ENCODE results near the gene PTK7. TPM values are rescaled to one million over a fixed set of nuclear protein-coding genes. Genes with fewer than 3 reads are reported as not detected.
"Not testable (repeated sequence)": the region's sequence is repeated elsewhere in the genome, so short reads cannot be mapped to it uniquely, and the experiment has no call there.

Gene PTK7
- total and polyA plus RNA-seq, 2 donors (not counting 1 experiment from before 2014, with no cell fraction given) = not detected

DNA sequence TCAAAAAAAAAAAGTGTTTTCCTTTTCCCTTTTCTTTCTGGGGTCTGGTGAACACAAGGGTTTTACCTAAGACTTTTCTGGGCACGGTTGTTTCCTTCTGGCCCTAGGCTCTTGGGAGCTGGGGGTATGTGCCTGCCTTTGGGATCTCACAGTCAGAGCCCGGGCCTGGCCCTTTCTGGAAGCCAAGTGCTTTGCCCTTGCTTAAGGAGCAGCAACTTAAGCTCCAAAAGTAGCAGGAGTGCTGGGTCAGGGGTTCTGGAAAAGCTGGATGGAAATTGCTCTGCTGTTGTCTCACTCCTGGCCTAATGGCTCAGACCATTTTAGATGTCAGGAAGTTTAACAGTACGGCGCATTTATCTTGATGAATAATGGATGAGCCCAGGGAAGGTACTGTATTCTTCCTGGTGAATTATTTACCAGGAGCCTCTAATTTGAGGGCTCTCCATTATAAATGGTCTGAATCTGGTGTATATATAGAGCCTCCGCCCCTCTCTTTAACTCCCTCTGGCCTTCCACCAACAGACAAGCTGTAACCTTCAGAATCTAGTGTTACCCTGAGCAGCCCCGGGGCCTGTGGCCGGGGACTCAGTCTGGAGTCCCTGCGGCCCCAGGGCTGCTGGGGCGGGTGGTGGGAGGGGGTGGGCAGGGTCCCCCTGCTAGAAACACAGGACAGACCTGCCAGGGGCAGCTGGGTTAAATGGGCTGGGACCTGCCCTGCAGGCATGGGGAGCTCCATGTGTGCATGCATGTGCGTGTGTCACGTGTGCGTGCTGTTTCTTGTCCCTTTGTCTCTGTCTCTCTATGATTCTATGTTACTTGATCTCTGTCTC, 37.5 kb downstream of the PTK7 start:
- no peaks in the 10 kb centered on the region for H3K4me1 Mint-ChIP-seq
- TF ChIP-seq, protein P1, sequence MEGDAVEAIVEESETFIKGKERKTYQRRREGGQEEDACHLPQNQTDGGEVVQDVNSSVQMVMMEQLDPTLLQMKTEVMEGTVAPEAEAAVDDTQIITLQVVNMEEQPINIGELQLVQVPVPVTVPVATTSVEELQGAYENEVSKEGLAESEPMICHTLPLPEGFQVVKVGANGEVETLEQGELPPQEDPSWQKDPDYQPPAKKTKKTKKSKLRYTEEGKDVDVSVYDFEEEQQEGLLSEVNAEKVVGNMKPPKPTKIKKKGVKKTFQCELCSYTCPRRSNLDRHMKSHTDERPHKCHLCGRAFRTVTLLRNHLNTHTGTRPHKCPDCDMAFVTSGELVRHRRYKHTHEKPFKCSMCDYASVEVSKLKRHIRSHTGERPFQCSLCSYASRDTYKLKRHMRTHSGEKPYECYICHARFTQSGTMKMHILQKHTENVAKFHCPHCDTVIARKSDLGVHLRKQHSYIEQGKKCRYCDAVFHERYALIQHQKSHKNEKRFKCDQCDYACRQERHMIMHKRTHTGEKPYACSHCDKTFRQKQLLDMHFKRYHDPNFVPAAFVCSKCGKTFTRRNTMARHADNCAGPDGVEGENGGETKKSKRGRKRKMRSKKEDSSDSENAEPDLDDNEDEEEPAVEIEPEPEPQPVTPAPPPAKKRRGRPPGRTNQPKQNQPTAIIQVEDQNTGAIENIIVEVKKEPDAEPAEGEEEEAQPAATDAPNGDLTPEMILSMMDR (IDR thresholded peaks at IDR 0.05) = no peak
- TF ChIP-seq EZH2 (IDR thresholded peaks at IDR 0.05; ENCODE audit: borderline replicate concordance, insufficient read depth, low read depth, low read length, poor library complexity, severe bottlenecking) = no peak
- no peaks in the 10 kb centered on the region for H3K9me3 Mint-ChIP-seq (ENCODE audit: insufficient read depth)
- no peaks in the 10 kb centered on the region for H3K79me2 ChIP-seq (ENCODE audit: control insufficient read depth, insufficient read depth, low read length)
- no peak for DNase-seq
- no peaks in the 10 kb centered on the region for H4K20me1 ChIP-seq (ENCODE audit: control insufficient read depth, insufficient read depth, low read length, poor library complexity, severe bottlenecking)
- H2AFZ ChIP-seq (ENCODE audit: insufficient read depth, low read depth, low read length, poor library complexity, severe bottlenecking) = no peak overlapping the region
- H3K4me3 ChIP-seq (ENCODE audit: control extremely low read depth in 1 of 5, extremely low read depth in 1 of 5, insufficient read depth in 1 of 5, low read depth in 2 of 5, low read length in 4 of 5) = no peak overlapping the region
- no peaks in the 10 kb centered on the region for H3K27me3 ChIP-seq (replicated peaks in 1 of 4; ENCODE audit: control extremely low read depth in 1 of 4, control insufficient read depth in 3 of 4, insufficient read depth in 4 of 4, low read length in 3 of 4)
- no peaks in the 10 kb centered on the region for H3K27me3 Mint-ChIP-seq
- intact Hi-C loops (cut with micrococcal nuclease) = no loop called here
- H3K4me2 ChIP-seq (replicated peaks; ENCODE audit: low read depth, low read length, poor library complexity, severe bottlenecking) = no peak overlapping the region
- ATAC-seq (ENCODE audit: low read depth) = no peak
- WGBS (ENCODE audit: insufficient coverage) = 99% methylated on average over 9 of the region's 12 CpGs
- H3K36me3 ChIP-seq (replicated peaks in 1 of 2; ENCODE audit: control extremely low read depth in 1 of 2, control insufficient read depth in 1 of 2, extremely low read depth in 1 of 2, insufficient read depth in 2 of 2, low read length in 1 of 2) = no peaks in the 10 kb centered on the region
- H3K27ac Mint-ChIP-seq = no peak overlapping the region
- no peak overlapping the region for H3K9ac ChIP-seq (ENCODE audit: low read length)
- ChIA-PET CTCF (no interaction called here), POLR2A (no interaction called here)
- H3K27ac ChIP-seq (ENCODE audit: low read length in 2 of 2) = no peak overlapping the region
- no peak overlapping the region for H3K4me3 Mint-ChIP-seq
- H3K4me1 ChIP-seq (ENCODE audit: control insufficient read depth in 2 of 2, insufficient read depth in 2 of 2, low read length in 2 of 2) = no peaks in the 10 kb centered on the region
- H3K9me3 ChIP-seq (ENCODE audit: control extremely low read depth in 1 of 3, control insufficient read depth in 2 of 3, insufficient read depth in 1 of 3, low read length in 2 of 3) = no peaks in the 10 kb centered on the region

DNA sequence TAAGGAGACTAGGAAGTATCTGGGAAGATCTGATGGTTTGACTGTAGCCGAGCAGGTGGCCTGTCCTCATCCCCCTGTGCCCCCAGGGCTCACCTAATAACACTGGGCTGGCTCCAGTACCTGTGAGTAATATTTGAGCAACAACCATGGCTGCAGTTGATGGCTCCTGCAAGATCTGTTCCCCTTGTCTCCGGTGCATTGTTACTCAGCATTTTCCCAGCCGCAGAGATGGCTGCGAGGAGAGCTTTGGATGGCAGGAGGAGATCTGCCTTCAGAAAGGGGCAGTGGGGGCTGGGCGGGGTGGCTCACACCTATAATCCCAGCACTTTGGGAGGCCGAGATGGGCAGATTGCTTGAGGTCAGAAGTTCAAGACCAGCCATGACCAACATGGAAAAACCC, 39.3 kb downstream of the PTK7 start:
- Histone ChIP-seq H2AFZ (ENCODE audit: insufficient read depth, low read depth, low read length, poor library complexity, severe bottlenecking) (no peak overlapping the region), H3K4me1 (ENCODE audit: control insufficient read depth in 2 of 2, insufficient read depth in 2 of 2, low read length in 2 of 2) (no peaks in the 10 kb centered on the region), H4K20me1 (ENCODE audit: control insufficient read depth, insufficient read depth, low read length, poor library complexity, severe bottlenecking) (no peaks in the 10 kb centered on the region), H3K4me3 (ENCODE audit: control extremely low read depth in 1 of 5, extremely low read depth in 1 of 5, insufficient read depth in 1 of 5, low read depth in 2 of 5, low read length in 4 of 5) (no peak overlapping the region), H3K9ac (ENCODE audit: low read length) (no peak overlapping the region), H3K27me3 (replicated peaks in 1 of 4; ENCODE audit: control extremely low read depth in 1 of 4, control insufficient read depth in 3 of 4, insufficient read depth in 4 of 4, low read length in 3 of 4) (no peaks in the 10 kb centered on the region), H3K36me3 (replicated peaks in 1 of 2; ENCODE audit: control extremely low read depth in 1 of 2, control insufficient read depth in 1 of 2, extremely low read depth in 1 of 2, insufficient read depth in 2 of 2, low read length in 1 of 2) (no peaks in the 10 kb centered on the region), H3K27ac (ENCODE audit: low read length in 2 of 2) (no peak overlapping the region), H3K9me3 (ENCODE audit: control extremely low read depth in 1 of 3, control insufficient read depth in 2 of 3, insufficient read depth in 1 of 3, low read length in 2 of 3) (no peaks in the 10 kb centered on the region), H3K79me2 (ENCODE audit: control insufficient read depth, insufficient read depth, low read length) (no peaks in the 10 kb centered on the region), H3K4me2 (replicated peaks; ENCODE audit: low read depth, low read length, poor library complexity, severe bottlenecking) (no peak overlapping the region)
- TF ChIP-seq, protein P1 (IDR thresholded peaks at IDR 0.05) = no peak
- TF ChIP-seq EZH2 (IDR thresholded peaks at IDR 0.05; ENCODE audit: borderline replicate concordance, insufficient read depth, low read depth, low read length, poor library complexity, severe bottlenecking) = no peak
- no peaks in the 10 kb centered on the region for H3K27me3 Mint-ChIP-seq
- ATAC-seq (ENCODE audit: low read depth) (no peak), DNase-seq (no peak)
- POLR2A ChIA-PET = no interaction called here
- H3K4me1 Mint-ChIP-seq = no peaks in the 10 kb centered on the region
- intact Hi-C loops (cut with micrococcal nuclease) = no loop called here
- CTCF ChIA-PET = no interaction called here
- H3K9me3 Mint-ChIP-seq (ENCODE audit: insufficient read depth) = no peaks in the 10 kb centered on the region
- H3K27ac Mint-ChIP-seq = no peak overlapping the region
- H3K4me3 Mint-ChIP-seq = no peak overlapping the region
- 60% methylated on average over 4 of the region's 6 CpGs for WGBS (ENCODE audit: insufficient coverage)

DNA sequence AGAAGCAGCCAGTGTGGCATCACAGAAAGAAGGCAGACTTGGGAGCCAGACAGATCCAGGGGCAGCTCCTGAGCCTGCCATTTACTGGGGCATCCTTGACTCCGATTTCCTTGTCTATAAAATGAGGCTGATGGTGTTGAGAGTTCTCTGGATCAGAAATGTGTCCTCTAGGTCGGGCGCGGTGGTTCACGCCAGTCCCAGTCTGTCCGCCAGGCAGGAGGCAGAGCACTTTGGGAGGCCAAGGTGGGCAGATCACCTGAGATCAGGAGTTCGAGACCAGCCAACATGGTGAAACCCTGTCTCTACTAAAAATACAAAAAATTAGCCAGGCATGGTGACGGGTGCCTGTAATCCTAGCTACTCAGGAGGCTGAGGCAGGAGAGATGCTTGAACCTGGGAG, 41.4 kb downstream of the PTK7 start:
- H3K79me2 ChIP-seq (ENCODE audit: control insufficient read depth, insufficient read depth, low read length); POLR2A ChIA-PET; ATAC-seq (ENCODE audit: low read depth); H3K4me1 Mint-ChIP-seq; H3K4me3 Mint-ChIP-seq; H3K27me3 ChIP-seq (replicated peaks in 1 of 4; ENCODE audit: control extremely low read depth in 1 of 4, control insufficient read depth in 3 of 4, insufficient read depth in 4 of 4, low read length in 3 of 4); H3K4me3 ChIP-seq (ENCODE audit: control extremely low read depth in 1 of 5, extremely low read depth in 1 of 5, insufficient read depth in 1 of 5, low read depth in 2 of 5, low read length in 4 of 5); H4K20me1 ChIP-seq (ENCODE audit: control insufficient read depth, insufficient read depth, low read length, poor library complexity, severe bottlenecking); H3K27ac Mint-ChIP-seq; H3K9ac ChIP-seq (ENCODE audit: low read length); H3K4me1 ChIP-seq (ENCODE audit: control insufficient read depth in 2 of 2, insufficient read depth in 2 of 2, low read length in 2 of 2); H3K36me3 ChIP-seq (replicated peaks in 1 of 2; ENCODE audit: control extremely low read depth in 1 of 2, control insufficient read depth in 1 of 2, extremely low read depth in 1 of 2, insufficient read depth in 2 of 2, low read length in 1 of 2); CTCF ChIA-PET; H3K4me2 ChIP-seq (replicated peaks; ENCODE audit: low read depth, low read length, poor library complexity, severe bottlenecking); H2AFZ ChIP-seq (ENCODE audit: insufficient read depth, low read depth, low read length, poor library complexity, severe bottlenecking); intact Hi-C loops (cut with micrococcal nuclease); H3K9me3 Mint-ChIP-seq (ENCODE audit: insufficient read depth); DNase-seq; H3K27ac ChIP-seq (ENCODE audit: low read length in 2 of 2); H3K27me3 Mint-ChIP-seq; H3K9me3 ChIP-seq (ENCODE audit: control extremely low read depth in 1 of 3, control insufficient read depth in 2 of 3, insufficient read depth in 1 of 3, low read length in 2 of 3): not testable (repeated sequence)
- WGBS (ENCODE audit: insufficient coverage) = 91% methylated on average over 8 of the region's 8 CpGs
